ENCODE data around the gene SLC2A11. TPM values are rescaled to one million over a fixed set of nuclear protein-coding genes. Genes with fewer than 3 reads are reported as not detected.

SLC2A11 gene, protein sequence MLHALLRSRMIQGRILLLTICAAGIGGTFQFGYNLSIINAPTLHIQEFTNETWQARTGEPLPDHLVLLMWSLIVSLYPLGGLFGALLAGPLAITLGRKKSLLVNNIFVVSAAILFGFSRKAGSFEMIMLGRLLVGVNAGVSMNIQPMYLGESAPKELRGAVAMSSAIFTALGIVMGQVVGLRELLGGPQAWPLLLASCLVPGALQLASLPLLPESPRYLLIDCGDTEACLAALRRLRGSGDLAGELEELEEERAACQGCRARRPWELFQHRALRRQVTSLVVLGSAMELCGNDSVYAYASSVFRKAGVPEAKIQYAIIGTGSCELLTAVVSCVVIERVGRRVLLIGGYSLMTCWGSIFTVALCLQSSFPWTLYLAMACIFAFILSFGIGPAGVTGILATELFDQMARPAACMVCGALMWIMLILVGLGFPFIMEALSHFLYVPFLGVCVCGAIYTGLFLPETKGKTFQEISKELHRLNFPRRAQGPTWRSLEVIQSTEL
- total RNA-seq, result 13.1 and 14.3 TPM in 2 replicates

DNA sequence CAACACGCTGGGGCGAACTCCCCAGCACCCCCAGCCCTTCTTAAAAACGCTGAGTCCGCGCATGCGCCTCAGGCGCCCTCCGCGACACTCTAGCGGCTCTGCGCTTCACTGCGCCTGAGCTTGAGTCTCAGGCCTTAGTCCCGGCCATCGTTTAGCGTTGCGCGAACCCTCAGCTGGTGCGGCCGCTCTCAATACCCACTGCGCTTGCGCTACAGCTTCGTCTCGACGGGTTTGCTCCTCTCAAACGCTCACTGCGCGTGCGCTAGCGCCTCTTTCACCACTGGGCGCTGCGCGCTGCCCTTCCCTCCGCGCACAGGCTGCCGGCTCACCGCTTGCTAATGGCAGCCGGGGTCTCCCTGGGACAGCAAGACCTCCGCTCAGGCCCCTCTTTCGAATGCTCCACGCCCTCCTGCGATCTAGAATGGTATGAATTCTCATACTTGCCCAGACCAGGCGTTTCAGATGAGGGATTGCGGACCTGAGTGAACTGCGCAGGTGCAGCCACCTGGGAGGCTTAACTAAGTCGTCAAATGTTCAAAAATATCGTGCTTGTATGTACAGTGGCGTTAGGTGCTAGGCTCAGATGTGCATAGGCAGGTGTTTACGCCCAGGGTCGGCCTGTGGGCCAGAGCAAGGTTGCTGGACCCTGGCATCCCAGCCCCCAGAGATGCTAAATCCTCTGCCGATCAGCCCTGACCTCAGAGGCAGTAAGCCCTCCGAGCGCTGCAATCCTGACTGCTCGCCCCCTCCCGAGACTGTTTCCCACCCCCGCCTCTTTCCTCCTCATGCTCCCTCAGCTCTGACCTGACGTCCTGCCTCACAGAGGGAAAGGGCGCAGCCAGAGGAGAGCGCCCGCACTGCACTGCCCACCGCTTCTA is at the start of gene SLC2A11:
Gene SLC2A11, plus strand, starts transcription at position 270 of the 878 bp plus-strand sequence. Its CDS starts 125 bp downstream, at position 395.
- TF ChIP-seq, protein P1, sequence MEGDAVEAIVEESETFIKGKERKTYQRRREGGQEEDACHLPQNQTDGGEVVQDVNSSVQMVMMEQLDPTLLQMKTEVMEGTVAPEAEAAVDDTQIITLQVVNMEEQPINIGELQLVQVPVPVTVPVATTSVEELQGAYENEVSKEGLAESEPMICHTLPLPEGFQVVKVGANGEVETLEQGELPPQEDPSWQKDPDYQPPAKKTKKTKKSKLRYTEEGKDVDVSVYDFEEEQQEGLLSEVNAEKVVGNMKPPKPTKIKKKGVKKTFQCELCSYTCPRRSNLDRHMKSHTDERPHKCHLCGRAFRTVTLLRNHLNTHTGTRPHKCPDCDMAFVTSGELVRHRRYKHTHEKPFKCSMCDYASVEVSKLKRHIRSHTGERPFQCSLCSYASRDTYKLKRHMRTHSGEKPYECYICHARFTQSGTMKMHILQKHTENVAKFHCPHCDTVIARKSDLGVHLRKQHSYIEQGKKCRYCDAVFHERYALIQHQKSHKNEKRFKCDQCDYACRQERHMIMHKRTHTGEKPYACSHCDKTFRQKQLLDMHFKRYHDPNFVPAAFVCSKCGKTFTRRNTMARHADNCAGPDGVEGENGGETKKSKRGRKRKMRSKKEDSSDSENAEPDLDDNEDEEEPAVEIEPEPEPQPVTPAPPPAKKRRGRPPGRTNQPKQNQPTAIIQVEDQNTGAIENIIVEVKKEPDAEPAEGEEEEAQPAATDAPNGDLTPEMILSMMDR (conservative IDR thresholded peaks at IDR 0.05; ENCODE audit: low read depth, low read length), result peak; percentile 25
- peak; percentile 78 for DNase-seq (ENCODE audit: low read depth)
- H3K4me3 ChIP-seq (ENCODE audit: low read depth, low read length), result peak within 1 kb of the TSS; percentile 96

DNA sequence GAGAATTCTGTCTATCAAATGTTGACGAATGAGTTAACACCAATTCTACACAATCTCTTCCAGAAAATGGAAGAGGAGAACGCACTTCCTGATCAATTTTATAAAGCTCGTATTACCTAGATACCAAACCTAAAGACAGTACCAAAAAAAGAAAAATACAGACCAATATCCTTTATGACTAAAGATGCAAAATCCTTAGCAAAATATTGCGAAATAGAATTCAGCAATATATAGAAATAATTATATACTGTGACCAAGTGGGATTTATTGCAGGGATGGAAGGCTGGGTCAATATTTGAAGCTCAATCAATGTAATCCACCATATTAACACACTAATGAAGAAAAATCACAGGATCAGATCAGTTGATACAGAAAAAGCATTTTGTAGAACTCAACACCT is 45.3 kb upstream of the SLC2A11 start:
- DNase-seq (ENCODE audit: low read depth), result no peak
- TF ChIP-seq, protein P1 (conservative IDR thresholded peaks at IDR 0.05; ENCODE audit: low read depth, low read length), result no peak
- H3K4me3 ChIP-seq (ENCODE audit: low read depth, low read length), result no peak overlapping the region

DNA sequence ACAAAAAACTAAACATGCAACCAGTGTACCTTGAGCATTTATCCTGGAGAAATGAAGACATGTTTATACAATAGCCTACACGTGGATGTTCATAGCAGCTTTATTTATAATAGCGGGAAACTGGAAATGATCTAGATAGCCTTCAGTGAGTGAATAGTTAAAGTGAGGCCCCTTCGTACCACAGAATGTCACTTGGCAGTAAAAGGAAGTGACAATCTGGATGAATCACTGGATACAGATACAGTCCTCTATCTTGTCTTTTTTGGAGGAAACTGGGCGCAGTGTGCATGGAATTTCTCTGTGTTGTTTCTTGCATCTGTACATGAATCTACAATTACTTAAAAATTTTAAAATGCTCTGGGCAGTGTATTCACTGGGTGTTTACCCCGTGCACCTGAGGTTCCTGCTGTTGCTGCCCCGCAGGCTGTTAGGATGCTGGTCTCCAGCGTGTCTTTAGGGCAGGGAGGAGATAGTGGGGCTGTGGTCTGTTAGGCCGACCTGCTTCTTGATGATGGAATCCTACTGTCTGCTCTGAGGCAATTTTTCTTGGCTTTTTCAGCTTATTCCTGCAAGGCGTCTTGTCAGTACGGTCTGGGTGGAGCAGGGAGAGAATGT is 42.0 kb upstream of the SLC2A11 start:
- no peak overlapping the region for H3K4me3 ChIP-seq (ENCODE audit: low read depth, low read length)
- TF ChIP-seq, protein P1 (conservative IDR thresholded peaks at IDR 0.05; ENCODE audit: low read depth, low read length), result no peak
- no peak for DNase-seq (ENCODE audit: low read depth)

DNA sequence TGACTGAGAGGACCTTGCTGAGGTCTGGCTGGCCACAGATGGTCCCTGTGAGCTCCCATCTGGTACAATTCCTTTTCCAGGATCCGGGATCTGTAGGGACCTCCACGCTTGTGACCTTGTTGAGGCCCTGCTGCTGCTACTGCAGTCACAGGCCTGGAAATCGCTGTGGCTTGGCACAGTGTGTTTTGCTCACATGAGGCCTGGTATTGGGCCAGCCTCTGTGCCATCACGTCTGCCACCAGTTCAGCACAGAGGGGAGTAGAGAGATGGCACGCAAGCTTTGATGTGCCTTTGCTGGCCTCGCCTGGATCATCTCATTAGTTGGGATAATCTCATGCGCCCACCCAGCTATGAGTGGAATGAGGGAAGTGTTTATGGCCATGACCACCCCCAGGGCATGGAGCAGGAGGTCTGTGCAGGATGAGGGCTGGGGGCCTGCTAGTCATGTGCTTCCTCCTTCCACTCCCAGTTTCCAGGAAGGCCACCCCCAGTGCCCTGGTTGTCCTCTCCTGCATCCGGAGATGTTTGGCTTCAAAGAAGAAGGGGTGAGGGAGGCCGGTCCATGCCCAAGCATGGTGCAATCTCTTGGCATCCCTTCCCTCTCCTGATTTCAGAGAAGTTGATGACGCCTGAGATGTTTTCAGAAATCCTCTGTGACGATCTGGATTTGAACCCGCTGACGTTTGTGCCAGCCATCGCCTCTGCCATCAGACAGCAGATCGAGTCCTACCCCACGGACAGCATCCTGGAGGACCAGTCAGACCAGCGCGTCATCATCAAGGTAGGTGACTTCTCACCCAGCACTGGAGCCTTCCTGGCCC is 41.3 kb upstream of the SLC2A11 start:
- no peak overlapping the region for H3K4me3 ChIP-seq (ENCODE audit: low read depth, low read length)
- TF ChIP-seq, protein P1 (conservative IDR thresholded peaks at IDR 0.05; ENCODE audit: low read depth, low read length), result no peak
- DNase-seq (ENCODE audit: low read depth), result no peak

DNA sequence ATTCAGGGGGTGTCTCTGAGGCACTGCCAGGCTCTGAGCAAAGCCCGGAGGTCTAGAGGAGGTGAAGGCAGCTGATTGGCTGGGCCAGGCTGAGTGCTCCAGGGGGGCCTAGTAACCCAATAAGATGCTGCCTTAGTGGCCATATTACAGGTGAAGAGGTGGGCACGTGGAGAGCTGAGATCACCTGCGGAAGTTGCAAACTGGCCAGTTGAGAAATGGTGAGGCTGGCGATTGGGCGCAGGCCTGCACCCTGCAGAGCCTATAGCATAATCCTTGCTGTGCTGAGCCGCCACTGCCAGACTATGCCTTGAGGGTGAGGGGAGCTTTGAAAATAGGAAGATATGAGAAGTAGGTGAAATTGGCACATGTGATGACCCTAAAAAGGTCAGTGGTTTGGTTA is 40.5 kb upstream of the SLC2A11 start:
- no peak overlapping the region for H3K4me3 ChIP-seq (ENCODE audit: low read depth, low read length)
- DNase-seq (ENCODE audit: low read depth), result no peak
- TF ChIP-seq, protein P1 (conservative IDR thresholded peaks at IDR 0.05; ENCODE audit: low read depth, low read length), result no peak

DNA sequence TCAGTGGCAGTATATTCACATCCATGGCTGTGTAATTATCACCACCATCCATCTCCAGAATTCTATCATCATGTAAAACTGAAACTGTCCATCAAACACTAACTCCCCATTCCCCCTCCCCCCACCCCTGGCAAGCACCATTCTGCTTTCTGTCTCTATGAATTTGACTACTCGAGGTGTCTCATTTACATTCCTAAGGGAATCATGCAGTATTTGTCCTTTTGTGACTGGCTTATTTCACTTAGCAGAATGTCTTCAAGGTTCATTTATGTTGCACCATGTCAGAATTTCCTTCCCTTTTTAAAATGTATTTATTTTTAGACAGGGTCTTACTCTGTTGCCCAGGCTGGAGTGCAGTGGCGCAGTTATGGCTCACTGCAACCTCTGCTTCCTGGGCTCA is 39.1 kb upstream of the SLC2A11 start:
- DNase-seq (ENCODE audit: low read depth), result no peak
- TF ChIP-seq, protein P1 (conservative IDR thresholded peaks at IDR 0.05; ENCODE audit: low read depth, low read length), result no peak
- no peak overlapping the region for H3K4me3 ChIP-seq (ENCODE audit: low read depth, low read length)

All from epithelial cell of proximal tubule (primary cell).